D721Med (cell line): Measurements from ENCODE around the gene AFTPH.

ENCODE experiments used
- DNase-seq: peaks from one replicate; pipeline ENCODE4 v3.0.0; 2011; ENCODE audit warnings: low spot score; ENCODE audit not compliant: insufficient read length
- FAIRE-seq: peaks from 2 replicates; lab custom pipeline; 2011; peaks lifted over from hg19 to GRCh38; lab: Jason Lieb, UNC
- CTCF ChIP-seq: IDR thresholded peaks from 2 replicates; pipeline ENCODE4 v1.5.1; 2012; ENCODE audit warnings: mild to moderate bottlenecking, control low read depth; ENCODE audit not compliant: insufficient read depth; ENCODE audit errors: missing control alignments

AFTPH gene

GRCh38 chr2:64629329-64629781 lies 105.2 kb downstream of the AFTPH start:
- no peak for DNase-seq
- TF ChIP-seq CTCF, result no peak
- FAIRE-seq, result no peak

GRCh38 chr2:64629875-64630274 lies 105.7 kb downstream of the AFTPH start:
- DNase-seq (no peak), FAIRE-seq (no peak)
- no peak for TF ChIP-seq CTCF

- FAIRE-seq (no peak), DNase-seq (no peak)
- TF ChIP-seq CTCF, result no peak
These were observed 106.6 kb downstream of the AFTPH start for GRCh38 chr2:64630752-64631151.

- no peak for FAIRE-seq
- no peak for TF ChIP-seq CTCF
- no peak for DNase-seq
These were observed 107.6 kb downstream of the AFTPH start for GRCh38 chr2:64631771-64632170.

DNA sequence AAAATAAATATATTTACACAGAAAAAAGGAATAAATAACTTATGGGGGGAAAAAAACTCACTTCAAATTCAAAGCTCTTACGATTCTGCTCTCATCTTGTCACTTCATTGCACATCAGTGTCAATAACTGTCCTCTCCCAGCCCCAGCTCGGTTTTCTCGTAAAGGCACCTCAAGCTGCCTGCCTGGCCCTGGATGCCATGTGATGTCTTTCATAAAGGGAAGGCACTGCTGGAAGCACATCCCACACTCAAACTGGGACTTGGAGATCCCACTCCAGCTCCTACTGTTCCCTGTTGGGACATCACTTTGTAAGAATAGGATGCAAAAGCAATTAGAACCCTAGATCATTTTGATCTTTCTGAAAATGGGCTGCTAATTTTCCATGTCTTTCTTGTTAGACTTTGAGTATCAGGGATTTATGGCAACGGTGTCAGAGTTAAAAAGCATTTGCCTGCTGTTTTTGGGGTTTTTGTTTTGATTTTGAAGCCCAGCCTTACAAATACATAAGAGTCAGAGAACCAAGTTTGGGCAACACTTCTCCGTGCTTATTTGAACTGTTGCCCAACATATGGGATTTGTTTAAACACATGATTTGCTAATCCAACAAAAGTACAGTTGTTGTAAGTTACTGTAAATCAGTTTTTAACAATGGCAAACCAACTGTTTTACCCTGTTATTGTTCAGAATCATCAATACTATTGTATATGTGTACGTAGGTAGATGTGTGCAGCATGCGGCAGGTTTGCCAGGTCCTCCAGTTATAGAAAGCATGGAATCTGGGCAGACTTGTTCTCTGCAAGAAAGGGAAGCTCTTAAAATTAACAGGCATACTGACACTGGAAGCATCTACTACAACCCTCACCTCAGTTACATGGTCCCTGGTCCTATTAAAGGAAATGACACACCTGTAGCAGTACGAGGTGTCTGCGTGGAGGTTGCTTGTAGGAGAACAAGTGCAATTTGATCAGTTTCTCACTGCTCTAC lies 109.0 kb downstream of the AFTPH start:
- DNase-seq, result no peak

GRCh38 chr2:64634345-64635267 lies 110.5 kb downstream of the AFTPH start:
- no peak for FAIRE-seq
- no peak for TF ChIP-seq CTCF
- DNase-seq, result no peak

More for the DNA sequence above, 109.0 kb downstream of the AFTPH start:
- TF ChIP-seq CTCF, result no peak
- no peak for FAIRE-seq
